ENCODE results near the gene GPR25. TPM values are rescaled to one million over a fixed set of nuclear protein-coding genes. Genes with fewer than 3 reads are reported as not detected.

Gene GPR25
- total and polyA plus RNA-seq, 2 of the 4 experiments (the other 2 are of a cell fraction): not detected

GRCh38 chr1:200909757-200910239, 37.0 kb downstream of the GPR25 start:
- H3K18ac ChIP-seq (ENCODE audit: low read depth, low read length): no peak overlapping the region
- H4K8ac ChIP-seq (ENCODE audit: low read depth in 2 of 2, low read length in 2 of 2): no peak overlapping the region
- in situ Hi-C loops (cut with MboI; ENCODE audit: low sequenced_read_pairs) (no loop called here), intact Hi-C loops (cut with micrococcal nuclease) (no loop called here), dilution Hi-C loops (cut with HindIII; ENCODE audit: low sequenced_read_pairs, unreplicated experiment) (no loop called here)
- ATAC-seq (ENCODE audit: low read depth) (no peak), DNase-seq (no peak)
- no peak overlapping the region for H4K5ac ChIP-seq (ENCODE audit: low read depth, low read length)
- H3K9me3 ChIP-seq (ENCODE audit: control insufficient read depth, insufficient read depth, low read length): no peaks in the 10 kb centered on the region
- H3K4me3 ChIP-seq (ENCODE audit: insufficient read depth, low read depth, low read length): no peak overlapping the region
- no peak overlapping the region for H3K27ac ChIP-seq (ENCODE audit: insufficient read depth, low read length)
- no peak overlapping the region for H2AK9ac ChIP-seq (replicated peaks; ENCODE audit: low read depth, low read length, poor library complexity)
- H3K56ac ChIP-seq (ENCODE audit: extremely low read depth, insufficient read depth, low read length): no peak overlapping the region
- ChIA-PET POLR2A (ENCODE audit: unreplicated experiment) (no interaction called here), CTCF (no interaction called here)
- H2BK120ac ChIP-seq (ENCODE audit: low read depth, low read length): no peak overlapping the region
- WGBS, 2 experiments (ENCODE audit: extremely low coverage in 2 of 2, insufficient read length in 1 of 2): no CpG with 5 or more reads among the region's 4 CpGs
- H3K36me3 ChIP-seq (ENCODE audit: control insufficient read depth, insufficient read depth, low read length): no peaks in the 10 kb centered on the region
- H3K9ac ChIP-seq (ENCODE audit: low read depth, low read length): no peak overlapping the region
- H2BK20ac ChIP-seq (ENCODE audit: low read depth, low read length): no peak overlapping the region
- H4K20me1 ChIP-seq (ENCODE audit: insufficient read depth, low read length): no peaks in the 10 kb centered on the region
- H2BK5ac ChIP-seq (ENCODE audit: low read depth, low read length, poor library complexity, severe bottlenecking): no peak overlapping the region
- no peak overlapping the region for H4K91ac ChIP-seq (ENCODE audit: insufficient read depth, low read depth, low read length)
- TF ChIP-seq FOS (IDR thresholded peaks at IDR 0.05; ENCODE audit: low read depth, low read length): no peak
- no peak for TF ChIP-seq MXI1 (IDR thresholded peaks at IDR 0.05; ENCODE audit: borderline replicate concordance, low read depth, low read length)
- no peak for TF ChIP-seq SMC3 (IDR thresholded peaks at IDR 0.05; ENCODE audit: low read depth, low read length)
- TF ChIP-seq RCOR1 (IDR thresholded peaks at IDR 0.05; ENCODE audit: insufficient replicate concordance, low read length): no peak
- no peak for TF ChIP-seq RFX5 (IDR thresholded peaks at IDR 0.05; ENCODE audit: low read depth, low read length)
- no peak for TF ChIP-seq NFE2L2 (IDR thresholded peaks at IDR 0.05; ENCODE audit: low read depth, low read length)
- TF ChIP-seq RAD21 (IDR thresholded peaks at IDR 0.05; ENCODE audit: low read length): no peak
- no peak for TF ChIP-seq CTCF (conservative IDR thresholded peaks at IDR 0.05; ENCODE audit: low read depth, low read length)
- no peak for TF ChIP-seq BHLHE40 (IDR thresholded peaks at IDR 0.05; ENCODE audit: low read depth, low read length)
- TF ChIP-seq CHD1 (IDR thresholded peaks at IDR 0.05; ENCODE audit: low read depth, low read length): no peak
- TF ChIP-seq CEBPB (IDR thresholded peaks at IDR 0.05; ENCODE audit: low read depth, low read length): no peak
- TF ChIP-seq USF2 (IDR thresholded peaks at IDR 0.05; ENCODE audit: low read depth, low read length): no peak
- TF ChIP-seq MAZ (IDR thresholded peaks at IDR 0.05; ENCODE audit: borderline replicate concordance, low read depth, low read length): no peak
- H3K23ac ChIP-seq (ENCODE audit: low read depth, low read length): no peak overlapping the region
- peaks cover 25% of the 10 kb centered on the region for H3K27me3 ChIP-seq (ENCODE audit: control insufficient read depth, insufficient read depth, low read length)
- H3K4me1 ChIP-seq (ENCODE audit: control insufficient read depth, insufficient read depth, low read length): no peaks in the 10 kb centered on the region
- H3K4ac ChIP-seq (ENCODE audit: low read depth, low read length): no peak overlapping the region
- no peaks in the 10 kb centered on the region for H3K9me1 ChIP-seq (ENCODE audit: insufficient read depth, low read length)
- no peaks in the 10 kb centered on the region for H3K79me1 ChIP-seq (ENCODE audit: low read depth in 1 of 2, low read length in 2 of 2)
- no peak overlapping the region for H3K4me2 ChIP-seq (ENCODE audit: low read depth, low read length)
- H3K14ac ChIP-seq (replicated peaks; ENCODE audit: low read depth, low read length): no peak overlapping the region
- H2BK15ac ChIP-seq (ENCODE audit: low read depth, low read length): no peak overlapping the region
- no peak overlapping the region for H2AK5ac ChIP-seq (ENCODE audit: low read depth, low read length)
- no TSS peak for BruUV-seq (replicated peaks)
- H2AFZ ChIP-seq (replicated peaks; ENCODE audit: low read length, poor library complexity): no peak overlapping the region

Measured in IMR-90 (cell line).